NCI-H748 (cell line): ENCODE results near the gene ERRFI1.
"Not testable (repeated sequence)": the region's sequence is repeated elsewhere in the genome, so short reads cannot be mapped to it uniquely, and the experiment has no call there.

Experiments used
- DNase-seq: peaks from one replicate; lab custom pipeline; 2025; ENCODE audit not compliant: unreplicated experiment; lab: John Stamatoyannopoulos, UW

Gene ERRFI1, protein sequence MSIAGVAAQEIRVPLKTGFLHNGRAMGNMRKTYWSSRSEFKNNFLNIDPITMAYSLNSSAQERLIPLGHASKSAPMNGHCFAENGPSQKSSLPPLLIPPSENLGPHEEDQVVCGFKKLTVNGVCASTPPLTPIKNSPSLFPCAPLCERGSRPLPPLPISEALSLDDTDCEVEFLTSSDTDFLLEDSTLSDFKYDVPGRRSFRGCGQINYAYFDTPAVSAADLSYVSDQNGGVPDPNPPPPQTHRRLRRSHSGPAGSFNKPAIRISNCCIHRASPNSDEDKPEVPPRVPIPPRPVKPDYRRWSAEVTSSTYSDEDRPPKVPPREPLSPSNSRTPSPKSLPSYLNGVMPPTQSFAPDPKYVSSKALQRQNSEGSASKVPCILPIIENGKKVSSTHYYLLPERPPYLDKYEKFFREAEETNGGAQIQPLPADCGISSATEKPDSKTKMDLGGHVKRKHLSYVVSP

DNA sequence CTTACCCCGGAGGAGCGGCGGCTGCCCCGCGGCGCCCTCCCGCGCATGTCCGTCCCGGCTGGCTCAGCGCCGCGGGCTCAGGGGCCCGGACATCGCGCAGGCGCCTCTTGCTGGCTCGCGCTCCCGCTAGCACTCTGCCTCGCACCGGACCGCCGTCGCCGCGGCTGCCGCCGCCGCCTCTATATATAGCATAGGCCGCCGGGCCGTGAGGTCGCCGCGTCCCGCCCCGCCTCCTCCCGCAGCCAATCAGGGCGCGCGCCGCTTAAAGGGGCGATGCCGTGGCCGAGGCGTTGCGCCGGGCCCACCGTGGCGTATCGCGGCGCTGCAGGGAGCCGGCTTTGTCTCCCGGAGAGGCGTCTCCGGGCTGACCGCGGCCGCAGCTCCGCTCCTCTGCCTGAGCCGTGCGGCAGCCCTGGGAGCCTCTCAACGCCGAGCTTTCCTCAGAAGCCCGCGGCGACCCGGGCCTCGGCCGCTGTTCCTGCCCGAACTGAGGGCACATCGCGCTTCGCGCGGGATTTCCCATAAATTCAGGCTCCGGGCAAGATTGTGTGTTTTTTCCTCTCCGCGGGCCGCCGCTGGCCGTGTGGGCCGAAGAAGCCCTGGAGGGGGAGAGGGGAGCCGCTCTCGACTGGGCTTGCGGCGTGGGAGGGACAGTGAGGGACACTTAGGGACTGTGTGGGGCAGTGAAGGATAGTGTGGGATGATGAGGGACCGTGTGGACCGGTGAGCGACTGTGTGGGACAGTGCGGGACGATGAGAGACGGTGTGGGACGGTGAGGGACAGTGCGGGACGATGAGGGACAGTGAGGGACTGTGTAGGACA is at the start of gene ERRFI1:
Gene ERRFI1, minus strand, starts transcription at position 157 of the 823 bp plus-strand sequence. CDS start 10,690 bp downstream, outside the sequence.
- DNase-seq, result peak; percentile 91

DNA sequence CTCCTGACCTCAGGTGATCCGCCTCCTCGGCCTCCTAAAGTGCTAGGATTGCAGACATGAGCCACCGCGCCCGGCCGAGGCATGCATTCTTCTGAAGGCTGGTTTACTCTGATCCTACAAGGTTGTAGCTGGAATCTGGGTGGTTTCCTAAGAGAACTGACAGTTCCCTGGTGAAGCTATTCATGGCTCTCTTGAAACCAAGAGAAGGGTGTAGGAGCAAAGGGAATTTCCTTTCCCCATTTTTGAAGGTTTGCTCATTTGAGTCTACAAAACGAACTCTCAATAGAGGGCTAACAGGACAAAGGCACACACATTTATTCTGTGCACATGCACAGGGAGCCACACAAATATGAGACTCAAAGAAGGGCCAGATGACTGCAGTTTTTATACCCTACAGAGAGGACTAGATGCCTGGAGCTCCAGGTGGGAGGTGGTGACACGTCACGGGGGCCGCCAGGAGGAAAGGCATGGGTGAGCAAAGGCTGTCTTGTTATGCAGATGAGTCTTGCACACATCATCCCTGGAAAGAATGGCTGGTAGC is 49.5 kb upstream of the ERRFI1 start:
- DNase-seq, result no peak

DNA sequence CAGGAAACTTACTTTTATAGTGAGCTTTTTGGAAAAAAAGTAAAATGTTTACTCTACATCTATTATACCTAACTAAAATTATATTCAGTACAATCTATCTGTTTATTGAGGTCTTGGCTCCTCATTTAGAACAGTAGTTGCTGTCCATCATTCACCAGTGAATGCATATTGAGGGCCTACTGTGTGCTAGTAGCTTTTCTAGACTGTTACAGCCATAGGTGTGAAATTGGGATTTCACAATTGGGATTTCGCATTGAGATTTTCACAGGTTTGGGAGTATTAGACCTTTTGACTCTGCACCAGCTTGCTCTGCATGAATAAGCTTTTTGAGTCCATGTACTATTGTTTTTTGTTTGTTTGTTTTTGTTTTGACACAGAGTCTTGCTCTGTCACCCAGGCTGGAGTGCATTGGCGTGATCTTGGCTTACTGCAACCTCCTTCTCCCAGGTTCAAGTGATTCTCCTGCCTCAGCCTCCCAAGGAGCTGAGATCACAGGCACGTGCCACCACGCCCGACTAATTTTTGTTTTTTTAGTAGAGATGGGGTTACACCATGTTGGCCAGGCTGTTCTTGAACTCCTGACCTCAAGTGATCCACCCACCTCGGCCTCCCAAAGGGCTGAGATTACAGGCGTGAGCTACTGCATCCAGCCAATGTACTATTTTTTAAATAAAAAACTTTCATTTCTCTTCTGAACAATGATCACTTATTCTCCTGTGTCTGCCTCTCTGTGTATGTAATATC is 47.2 kb upstream of the ERRFI1 start:
- no peak for DNase-seq

DNA sequence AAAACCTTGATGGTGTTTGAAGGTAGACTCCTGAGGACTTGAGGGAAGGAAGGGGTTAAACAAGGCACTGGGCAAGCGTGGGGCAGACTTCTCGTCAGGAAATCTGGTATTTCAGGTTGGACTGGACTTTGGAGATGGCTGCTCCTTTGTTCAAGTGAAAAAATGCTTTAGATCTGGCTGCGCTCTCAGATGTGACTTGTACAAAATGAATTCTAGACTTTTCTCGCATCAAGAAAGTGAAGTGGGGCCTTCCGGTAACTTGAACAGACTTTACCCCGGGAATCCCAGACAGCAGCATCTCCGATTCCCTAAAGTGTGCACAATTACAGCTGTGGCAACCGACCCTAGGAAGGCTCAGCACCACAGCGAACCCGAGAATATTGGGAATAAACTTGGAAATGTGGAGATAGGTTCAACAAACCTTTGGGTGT is 44.3 kb upstream of the ERRFI1 start:
- peak; percentile 46 for DNase-seq

DNA sequence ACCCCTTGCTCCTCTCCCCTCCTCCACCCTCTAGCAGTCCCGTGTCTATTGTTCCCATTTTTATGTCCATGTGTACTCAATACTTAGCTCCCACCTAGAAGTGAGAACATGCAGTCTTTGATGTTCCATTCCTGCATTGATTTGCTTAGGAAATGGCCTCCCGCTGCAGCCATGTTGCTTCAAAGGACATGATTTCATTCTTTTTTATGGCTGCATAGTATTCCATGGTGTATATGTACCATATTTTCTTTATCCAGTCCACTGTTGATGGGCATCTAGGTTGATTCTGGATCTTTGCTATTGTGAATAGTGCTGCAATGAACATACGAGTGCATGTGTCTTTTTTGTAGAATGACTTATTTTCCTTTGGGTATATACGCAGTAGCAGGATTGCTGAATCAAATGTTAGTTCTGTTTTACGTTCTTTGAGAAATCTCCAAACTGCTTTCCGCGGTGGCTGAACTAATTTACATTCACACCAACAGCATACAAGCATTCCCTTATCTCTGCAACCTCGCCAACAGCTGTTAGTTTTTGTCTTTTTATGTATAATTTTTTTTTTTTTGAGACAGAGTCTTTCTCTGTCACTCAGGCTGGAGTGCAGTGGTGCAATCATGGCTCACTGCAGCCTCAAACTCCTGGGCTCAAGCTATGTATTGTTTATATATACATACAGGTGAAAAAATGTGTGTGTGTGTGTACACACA is 43.7 kb upstream of the ERRFI1 start:
- not testable (repeated sequence) for DNase-seq

DNA sequence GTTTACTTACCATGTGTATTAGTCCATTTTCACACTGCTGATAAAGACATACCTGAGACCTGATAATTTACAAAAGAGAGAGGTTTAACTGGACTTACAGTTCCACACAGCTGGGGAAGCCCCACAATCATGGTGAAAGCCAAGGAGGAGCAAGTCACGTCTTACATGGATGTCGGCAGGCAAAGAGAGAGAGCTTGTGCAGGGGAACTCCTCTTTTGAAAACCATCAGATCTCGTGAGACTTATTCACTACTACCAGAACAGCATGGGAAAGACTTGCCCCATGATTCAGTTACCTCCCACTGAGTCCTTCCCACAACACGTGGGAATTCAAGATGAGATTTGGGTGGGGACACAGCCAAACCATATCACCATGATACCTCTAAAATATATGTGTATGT is 39.3 kb upstream of the ERRFI1 start:
- DNase-seq, result no peak

DNA sequence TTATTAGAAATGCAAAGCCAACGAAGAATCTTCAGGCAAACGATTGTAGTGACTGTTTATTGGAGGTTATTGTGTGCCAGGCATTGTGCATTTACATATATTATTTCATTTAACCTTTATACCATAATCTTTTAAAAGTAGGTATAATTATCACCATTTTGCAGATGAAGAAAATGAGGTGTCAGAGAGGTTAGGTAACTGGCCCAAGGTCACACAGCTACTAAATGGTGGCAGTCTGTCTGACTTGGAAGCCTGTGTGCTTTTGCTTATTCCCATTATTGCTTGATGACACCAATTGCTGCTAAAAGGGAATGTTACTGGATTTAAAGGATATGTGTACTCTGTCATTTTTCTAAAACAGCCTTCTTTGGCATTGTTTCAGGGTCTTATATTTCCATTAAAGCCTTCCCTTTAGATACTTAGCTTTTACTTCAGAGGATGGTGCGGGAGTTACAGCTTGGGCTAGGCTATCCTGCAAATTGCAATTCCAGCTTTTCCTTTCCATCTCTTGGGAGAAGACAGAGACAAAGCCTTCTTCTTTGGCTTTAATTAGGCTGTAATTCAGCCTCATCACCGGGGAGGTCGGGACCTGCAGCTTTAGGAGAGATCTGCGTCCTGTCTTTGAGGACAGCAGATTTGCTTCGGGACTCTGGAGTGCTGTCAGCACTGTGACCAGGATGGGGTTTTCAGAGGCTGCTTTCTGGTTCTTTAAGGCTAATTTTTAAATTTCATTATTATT is 37.4 kb upstream of the ERRFI1 start:
- DNase-seq, result no peak

DNA sequence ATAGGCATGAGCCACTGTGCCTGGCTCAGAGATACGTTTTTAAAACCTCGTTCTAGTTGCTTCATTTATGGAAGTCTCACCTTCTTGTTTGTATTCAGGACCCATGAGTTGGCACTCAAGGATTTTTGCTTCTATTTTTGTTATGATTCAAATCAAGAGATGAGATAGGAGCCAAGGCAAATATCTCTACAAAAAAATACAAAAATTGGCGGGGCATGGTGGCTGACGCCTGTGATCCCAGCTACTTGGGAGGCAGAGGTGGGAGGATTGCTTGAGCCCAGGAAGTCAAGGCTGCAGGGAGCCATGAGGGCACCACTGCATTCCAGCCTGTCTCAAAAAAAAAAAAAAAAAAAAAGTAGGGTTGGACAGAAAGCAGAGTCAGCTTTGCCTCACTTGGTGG is 36.8 kb upstream of the ERRFI1 start:
- no peak for DNase-seq

DNA sequence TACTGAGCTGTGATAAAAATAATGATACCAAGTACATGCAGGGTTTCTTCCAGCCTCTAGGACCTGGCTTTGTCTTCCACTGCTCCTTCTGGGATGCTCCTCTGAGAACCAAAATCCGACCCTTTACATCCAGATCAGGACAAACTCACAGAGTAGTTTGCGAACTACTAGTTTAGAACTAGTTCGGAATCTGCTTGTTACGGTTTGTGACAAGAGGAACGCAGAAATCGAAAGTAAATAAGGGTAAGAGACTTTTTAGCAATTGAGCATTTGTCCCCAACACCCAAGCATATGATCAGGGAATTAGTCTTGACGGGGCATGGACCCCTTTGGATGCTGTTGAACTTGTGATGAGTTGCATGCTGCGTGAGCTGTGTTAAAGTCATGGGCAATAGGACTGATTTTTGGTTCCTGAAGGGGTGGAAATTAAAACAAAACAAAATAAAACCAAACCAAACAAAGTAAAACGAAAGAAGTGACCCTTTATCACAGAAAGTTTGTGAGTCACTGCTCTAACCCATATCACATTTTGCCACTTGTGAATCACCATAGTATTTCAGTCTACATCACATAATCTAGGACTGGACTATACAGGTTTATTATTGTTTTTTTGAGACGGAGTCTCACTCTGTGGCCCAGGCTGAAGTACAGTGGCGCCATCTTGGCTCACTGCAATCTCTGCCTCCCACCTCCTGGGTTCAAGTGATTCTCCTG is 35.7 kb upstream of the ERRFI1 start:
- DNase-seq, result no peak

DNA sequence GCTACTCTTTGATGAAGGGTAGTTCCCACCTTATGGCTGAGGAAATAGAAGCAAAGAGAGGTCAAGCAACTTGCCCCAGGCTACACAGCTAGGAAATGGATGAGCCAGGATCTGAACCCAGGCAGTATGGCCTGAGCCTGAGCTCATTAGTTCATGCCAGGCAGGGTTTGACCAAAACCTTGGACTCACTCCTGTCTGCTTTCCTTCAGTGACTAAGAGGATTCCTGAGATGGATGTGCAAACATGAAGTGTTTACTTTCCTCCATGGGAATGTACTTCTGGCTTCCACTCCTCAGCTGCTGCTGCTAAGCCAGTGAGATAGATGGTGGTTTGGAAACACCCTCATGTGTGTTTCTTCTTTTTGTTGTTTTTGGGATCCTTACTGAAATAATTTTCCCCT is 35.1 kb upstream of the ERRFI1 start:
- DNase-seq, result no peak

DNA sequence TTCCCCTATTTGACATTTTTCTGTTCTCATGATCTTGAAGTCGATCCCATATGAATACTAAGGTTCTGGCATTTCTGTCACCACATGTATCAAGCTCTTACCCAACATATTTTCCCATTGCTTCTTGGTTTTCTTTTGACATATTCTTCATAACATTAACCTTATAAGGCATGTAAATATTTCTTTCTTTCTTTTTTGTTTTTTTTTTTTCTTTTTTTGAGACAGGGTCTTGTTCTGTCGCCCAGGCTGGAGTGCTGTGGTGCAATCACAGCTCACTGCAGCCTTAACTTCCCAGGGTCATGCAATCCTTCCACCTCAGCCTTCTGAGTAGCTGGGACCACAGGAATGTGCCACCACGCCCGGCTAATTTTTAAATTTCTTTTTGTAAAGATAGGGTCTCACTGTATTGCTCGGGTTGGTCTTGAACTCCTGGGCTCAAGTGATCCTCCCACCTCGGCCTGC is 33.1 kb upstream of the ERRFI1 start:
- no peak for DNase-seq

DNA sequence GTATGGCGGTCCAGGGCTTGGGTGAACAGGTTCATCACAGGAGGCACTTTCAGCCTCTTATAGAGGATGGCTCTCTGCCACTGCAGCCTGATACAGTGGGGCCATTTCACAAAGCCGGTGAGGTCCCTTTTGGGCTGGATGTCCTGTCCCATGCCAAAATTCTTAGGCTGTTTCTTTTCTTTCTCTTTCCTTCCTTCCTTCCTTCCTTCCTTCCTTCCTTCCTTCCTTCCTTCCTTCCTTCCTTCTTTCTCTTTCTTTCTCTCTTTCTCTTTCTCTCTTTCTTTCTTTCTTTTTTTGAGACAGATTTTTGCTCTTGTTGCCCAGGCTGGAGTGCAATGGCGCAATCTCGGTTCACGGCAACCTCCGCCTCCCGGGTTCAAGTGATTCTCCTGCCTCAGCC is 31.7 kb upstream of the ERRFI1 start:
- DNase-seq, result not testable (repeated sequence)

DNA sequence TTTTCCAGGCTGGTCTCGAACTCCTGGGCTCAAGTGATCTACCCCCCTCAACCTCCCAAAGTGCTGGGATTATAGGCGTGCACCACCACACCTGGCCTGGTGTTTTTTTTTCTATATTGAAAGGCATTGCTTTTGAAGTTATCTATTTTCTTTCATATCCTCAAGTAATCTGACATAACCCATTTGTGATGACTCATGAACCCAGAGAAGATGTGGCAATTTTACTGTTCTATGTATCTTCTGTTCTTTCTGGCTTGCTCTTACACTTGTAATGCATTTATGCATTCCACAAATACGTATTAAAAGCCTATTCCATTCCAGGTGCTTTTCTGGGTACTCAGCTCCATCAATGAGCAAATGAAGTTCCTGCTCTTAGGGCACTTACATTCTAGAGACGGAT is 29.9 kb upstream of the ERRFI1 start:
- DNase-seq, result no peak

DNA sequence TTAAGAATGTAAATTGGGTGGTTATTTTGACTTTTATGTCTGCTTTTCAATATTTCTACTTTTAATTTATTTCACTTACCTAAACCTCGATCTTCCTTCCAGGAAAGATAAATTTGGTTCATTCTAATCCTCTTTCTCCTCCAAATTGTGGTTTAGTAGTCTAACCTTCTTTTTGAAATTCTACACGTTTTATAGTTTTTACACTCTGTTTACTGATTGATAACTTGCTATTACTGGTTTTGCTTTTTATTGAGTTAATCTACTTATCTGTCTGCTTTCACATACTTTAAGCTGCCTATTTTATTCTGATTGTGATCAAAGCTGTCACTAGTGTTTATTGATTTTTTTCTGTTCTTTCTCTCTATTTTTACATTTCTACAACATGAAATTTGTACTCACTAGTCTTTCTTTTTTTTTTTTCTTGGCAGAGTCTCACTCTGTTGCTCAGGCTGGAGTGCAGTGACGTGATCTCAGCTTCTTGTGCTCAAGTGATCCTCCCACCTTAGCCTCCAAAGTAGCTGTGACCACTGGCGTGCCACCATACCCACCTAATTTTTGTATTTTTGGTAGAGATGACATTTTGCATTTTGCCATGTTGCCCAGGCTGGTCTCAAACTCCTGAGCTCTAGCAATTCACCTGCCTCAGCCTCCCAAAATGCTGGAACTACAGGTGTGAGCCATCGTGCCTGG is 27.9 kb upstream of the ERRFI1 start:
- DNase-seq, result no peak

DNA sequence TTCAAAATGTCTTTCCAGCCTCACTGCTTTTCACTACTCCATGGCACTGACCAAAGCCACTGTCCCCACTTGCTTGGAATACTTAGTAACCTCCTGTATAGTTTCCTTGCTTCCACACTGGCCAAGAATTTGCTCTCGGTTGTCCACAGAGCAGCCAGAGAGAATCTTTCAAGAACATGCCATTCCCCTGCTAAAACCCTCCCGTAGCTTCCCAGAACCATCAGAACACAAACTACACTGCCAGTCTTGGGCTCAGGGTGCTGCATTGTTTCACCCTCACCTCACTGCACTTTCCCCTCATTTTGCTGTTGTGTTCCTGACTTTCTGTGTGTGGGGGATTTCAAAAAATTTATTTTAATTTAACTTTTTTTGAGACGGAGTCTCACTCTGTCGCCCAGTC is 25.5 kb upstream of the ERRFI1 start:
- DNase-seq, result no peak

DNA sequence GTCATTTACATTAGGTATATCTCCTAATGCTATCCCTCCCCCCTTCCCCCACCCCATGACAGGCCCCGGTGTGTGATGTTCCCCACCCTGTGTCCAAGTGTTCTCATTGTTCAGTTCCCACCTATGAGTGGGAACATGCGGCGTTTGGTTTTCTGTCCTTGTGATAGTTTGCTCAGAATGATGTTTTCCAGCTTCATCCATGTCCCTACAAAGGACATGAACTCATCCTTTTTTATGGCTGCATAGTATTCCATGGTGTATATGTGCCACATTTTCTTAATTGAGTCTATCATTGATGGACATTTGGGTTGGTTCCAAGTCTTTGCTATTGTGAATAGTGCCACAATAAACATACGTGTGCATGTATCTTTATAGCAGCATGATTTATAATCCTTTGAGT is 23.1 kb upstream of the ERRFI1 start:
- DNase-seq, result not testable (repeated sequence)

DNA sequence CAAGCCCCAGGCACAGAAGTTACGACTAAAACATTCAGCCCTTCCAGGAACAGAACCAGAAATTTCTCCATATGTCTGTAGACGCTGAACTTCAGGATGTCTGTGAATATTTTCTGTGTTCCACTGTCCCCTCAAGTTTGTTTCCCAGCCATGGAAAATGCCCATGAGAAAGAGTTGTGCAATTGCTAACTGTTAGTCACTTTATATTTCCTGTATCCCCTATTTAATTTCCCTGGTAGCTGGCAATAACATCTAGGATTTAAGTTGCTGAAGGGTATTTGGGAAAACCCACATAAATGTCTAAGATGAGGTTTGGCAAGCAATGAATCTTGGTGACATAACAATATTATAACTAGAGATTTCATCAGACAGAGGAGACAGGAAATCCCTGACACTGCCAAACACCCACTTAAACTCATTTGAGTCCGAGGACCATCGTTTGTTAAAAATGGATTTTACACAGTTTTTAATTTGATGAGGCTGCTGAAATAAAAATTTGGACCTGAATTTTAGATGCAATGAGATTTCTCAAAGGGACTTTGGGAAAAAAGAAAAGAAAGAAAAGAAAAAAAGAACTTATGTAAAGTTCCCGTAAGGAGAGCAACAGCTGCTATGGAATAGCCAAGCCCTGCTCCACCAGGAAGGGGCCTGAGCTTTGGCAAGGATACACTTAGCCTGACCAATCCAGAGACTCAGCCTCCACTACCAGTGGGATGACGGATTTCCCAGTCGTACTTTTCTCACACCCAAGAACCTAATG is 21.8 kb upstream of the ERRFI1 start:
- DNase-seq, result no peak

DNA sequence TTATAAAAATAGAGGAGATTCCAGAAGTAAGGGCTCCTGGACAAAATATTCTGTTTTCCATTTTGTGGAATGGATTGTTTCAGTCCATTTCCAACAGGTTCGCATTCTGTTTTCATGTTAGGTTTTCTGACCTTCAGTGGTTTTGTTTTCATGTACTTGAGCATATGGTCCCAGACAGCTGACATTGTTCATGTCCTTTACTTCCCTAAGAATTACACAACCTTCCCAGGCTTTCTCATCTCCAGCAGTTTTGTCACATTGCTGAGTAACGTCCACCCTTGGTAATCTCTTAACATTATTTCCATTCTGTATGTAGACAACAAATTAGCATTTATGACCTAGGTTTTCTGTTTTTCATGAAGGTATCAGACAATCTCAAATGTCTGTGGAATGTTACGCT is 21.0 kb upstream of the ERRFI1 start:
- no peak for DNase-seq
